HepG2 (cell line): ENCODE data around the gene MYO19. TPM values are rescaled to one million over a fixed set of nuclear protein-coding genes. Genes with fewer than 3 reads are reported as not detected.

ENCODE experiments used
- HNRNPK ChIP-seq: fragments of 200-400 bp; formaldehyde crosslinking; IDR thresholded peaks from 2 replicates; pipeline ENCODE4 v1.6.1; 2018; ENCODE audit warnings: low read length, low read depth, moderate library complexity, mild to moderate bottlenecking; ENCODE audit not compliant: poor library complexity, severe bottlenecking
- HNRNPL ChIP-seq: fragments of 200-400 bp; formaldehyde crosslinking; IDR thresholded peaks from 2 replicates; pipeline ENCODE4 v1.6.1; 2017; ENCODE audit warnings: mild to moderate bottlenecking, low read depth, low read length
- KLF6 ChIP-seq: IDR thresholded peaks from 2 replicates; pipeline ENCODE4 v1.8.0; 2016; ENCODE audit warnings: missing biosample characterization, missing genetic modification reagents
- MBD4 ChIP-seq: IDR thresholded peaks from 2 replicates; pipeline ENCODE4 v1.6.1; 2012; ENCODE audit warnings: low read length, inconsistent platforms, borderline replicate concordance
- RFXAP ChIP-seq: sonication (generic); formaldehyde crosslinking; IDR thresholded peaks from 2 replicates; pipeline ENCODE4 v1.4.0; 2020; ENCODE audit warnings: missing genetic modification reagents, borderline replicate concordance
- ZFP62 ChIP-seq: sonication (generic); formaldehyde crosslinking; IDR thresholded peaks from 2 replicates; pipeline ENCODE4 v1.4.0; 2020; ENCODE audit warnings: missing genetic modification reagents
- ZNF138 ChIP-seq: sonication (generic); formaldehyde crosslinking; IDR thresholded peaks from 2 replicates; pipeline ENCODE4 v1.5.0; 2020; ENCODE audit warnings: mild to moderate bottlenecking, low read depth, missing genetic modification reagents
- ZNF558 ChIP-seq: sonication (generic); formaldehyde crosslinking; IDR thresholded peaks from 2 replicates; pipeline ENCODE4 v1.9.0; 2022; ENCODE audit warnings: mild to moderate bottlenecking, missing genetic modification reagents, borderline replicate concordance
- ZNF75D ChIP-seq: sonication (generic); formaldehyde crosslinking; IDR thresholded peaks from 2 replicates; pipeline ENCODE4 v1.8.1; 2023; ENCODE audit warnings: missing genetic modification reagents, mild to moderate bottlenecking, borderline replicate concordance
- ZNF766 ChIP-seq: sonication (generic); formaldehyde crosslinking; IDR thresholded peaks from 2 replicates; pipeline ENCODE4 v1.5.0; 2020; ENCODE audit warnings: missing genetic modification reagents, borderline replicate concordance
- polyA plus RNA-seq, 8 experiments: library from polyadenylated mRNA; depleted of rRNA in 3 of 8; stranded (reverse) in 7 of 8; unstranded in 1 of 8; fragments of >200 nt; fragmentation: Illumina TruSeq in 4 of 8; extraction: Trizol in 4 of 8; gene quantifications; 2 replicates each; pipeline versions ENCODE4 v1.2.1 to v1.2.3, GENCODE V29; 2011 to 2016; ENCODE audit warnings: low read depth in 4 of 8, missing spikeins in 1 of 8, mixed read lengths in 1 of 8; ENCODE audit not compliant: insufficient read depth in 1 of 8
- total RNA-seq, 5 experiments: library from RNA; depleted of rRNA; stranded (reverse); fragments of >200 nt; fragmentation: Illumina TruSeq; extraction: Trizol; gene quantifications; 2 replicates each; pipeline ENCODE4 v1.2.3, GENCODE V29; 2016; ENCODE audit warnings: low read depth in 1 of 5
- TF ChIP-seq, protein P1 (sequence below), 2 experiments: fragments of 450-650 bp in 1 of 2; sonication (generic) in 1 of 2; formaldehyde crosslinking in 1 of 2; IDR thresholded peaks; 2 replicates each; pipeline versions ENCODE4 v1.6.1 to v1.8.0; 2016 to 2022; ENCODE audit warnings: antibody characterized with exemption in 1 of 2, mild to moderate bottlenecking in 1 of 2, missing genetic modification reagents in 1 of 2
- TF ChIP-seq, protein P2 (sequence below): sonication (generic); formaldehyde crosslinking; IDR thresholded peaks from 2 replicates; pipeline ENCODE4 v1.5.1; 2020; ENCODE audit warnings: mild to moderate bottlenecking, missing genetic modification reagents
- TF ChIP-seq, protein P3 (sequence below): IDR thresholded peaks from 2 replicates; pipeline ENCODE4 v1.6.1; 2016; ENCODE audit warnings: low read depth

Gene MYO19
- total and polyA plus RNA-seq, 2 of the 13 experiments (the other 11 are each of a cell fraction or from before 2014, with no cell fraction given), result 75.7 to 82.3 TPM

DNA sequence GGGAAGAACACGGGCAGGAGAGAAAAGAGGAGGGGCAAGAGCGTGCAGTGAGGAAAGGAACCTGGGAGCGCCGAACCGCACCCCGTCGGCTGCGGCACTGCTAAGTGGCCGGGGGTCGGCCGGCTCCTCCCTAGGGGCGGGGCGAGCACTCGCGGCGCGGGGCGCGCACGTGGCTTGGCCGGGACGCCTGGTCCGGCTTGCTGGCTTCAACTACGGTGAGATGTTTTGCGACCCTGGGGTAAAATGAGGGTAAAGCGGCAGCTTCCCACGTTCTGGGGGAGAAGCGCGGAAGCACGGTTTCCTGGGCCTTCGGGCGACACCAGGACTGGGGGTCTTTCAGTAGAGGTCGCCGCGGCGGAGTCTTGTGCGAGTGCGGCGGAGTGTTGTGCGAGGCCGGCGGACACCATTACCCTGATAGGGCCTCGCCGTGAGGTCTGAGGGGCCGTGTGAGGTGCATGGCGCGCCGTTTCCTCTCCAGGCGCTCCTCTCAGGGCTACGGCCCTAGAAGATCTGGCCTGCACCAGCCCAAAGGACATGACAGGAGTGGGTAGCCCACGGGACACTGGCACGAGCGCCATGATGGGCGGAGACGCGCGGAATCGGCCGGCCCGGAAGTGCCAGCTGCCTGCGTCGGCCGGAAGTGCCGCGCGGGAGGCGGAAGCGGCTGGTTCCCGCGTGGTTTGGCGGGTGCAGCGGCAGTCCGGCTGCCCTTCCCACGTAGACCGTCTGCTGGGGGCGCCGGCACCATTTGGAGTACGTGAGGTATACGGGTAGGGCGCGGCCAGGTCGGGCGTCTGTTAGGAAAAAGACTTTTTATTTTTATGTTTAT, at the start of gene MYO19, which contains the start of gene PIGW (continued):
- TF ChIP-seq, protein P1, sequence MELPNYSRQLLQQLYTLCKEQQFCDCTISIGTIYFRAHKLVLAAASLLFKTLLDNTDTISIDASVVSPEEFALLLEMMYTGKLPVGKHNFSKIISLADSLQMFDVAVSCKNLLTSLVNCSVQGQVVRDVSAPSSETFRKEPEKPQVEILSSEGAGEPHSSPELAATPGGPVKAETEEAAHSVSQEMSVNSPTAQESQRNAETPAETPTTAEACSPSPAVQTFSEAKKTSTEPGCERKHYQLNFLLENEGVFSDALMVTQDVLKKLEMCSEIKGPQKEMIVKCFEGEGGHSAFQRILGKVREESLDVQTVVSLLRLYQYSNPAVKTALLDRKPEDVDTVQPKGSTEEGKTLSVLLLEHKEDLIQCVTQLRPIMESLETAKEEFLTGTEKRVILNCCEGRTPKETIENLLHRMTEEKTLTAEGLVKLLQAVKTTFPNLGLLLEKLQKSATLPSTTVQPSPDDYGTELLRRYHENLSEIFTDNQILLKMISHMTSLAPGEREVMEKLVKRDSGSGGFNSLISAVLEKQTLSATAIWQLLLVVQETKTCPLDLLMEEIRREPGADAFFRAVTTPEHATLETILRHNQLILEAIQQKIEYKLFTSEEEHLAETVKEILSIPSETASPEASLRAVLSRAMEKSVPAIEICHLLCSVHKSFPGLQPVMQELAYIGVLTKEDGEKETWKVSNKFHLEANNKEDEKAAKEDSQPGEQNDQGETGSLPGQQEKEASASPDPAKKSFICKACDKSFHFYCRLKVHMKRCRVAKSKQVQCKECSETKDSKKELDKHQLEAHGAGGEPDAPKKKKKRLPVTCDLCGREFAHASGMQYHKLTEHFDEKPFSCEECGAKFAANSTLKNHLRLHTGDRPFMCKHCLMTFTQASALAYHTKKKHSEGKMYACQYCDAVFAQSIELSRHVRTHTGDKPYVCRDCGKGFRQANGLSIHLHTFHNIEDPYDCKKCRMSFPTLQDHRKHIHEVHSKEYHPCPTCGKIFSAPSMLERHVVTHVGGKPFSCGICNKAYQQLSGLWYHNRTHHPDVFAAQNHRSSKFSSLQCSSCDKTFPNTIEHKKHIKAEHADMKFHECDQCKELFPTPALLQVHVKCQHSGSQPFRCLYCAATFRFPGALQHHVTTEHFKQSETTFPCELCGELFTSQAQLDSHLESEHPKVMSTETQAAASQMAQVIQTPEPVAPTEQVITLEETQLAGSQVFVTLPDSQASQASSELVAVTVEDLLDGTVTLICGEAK (IDR thresholded peaks at IDR 0.05), result peak; percentile 61
- TF ChIP-seq, protein P1 (CRISPR knock-in tag; IDR thresholded peaks at IDR 0.05), result peak; percentile 67; the same call in 1 of the 2 replicates
- no peak for TF ChIP-seq ZFP62 (CRISPR knock-in tag)
- TF ChIP-seq, protein P2, sequence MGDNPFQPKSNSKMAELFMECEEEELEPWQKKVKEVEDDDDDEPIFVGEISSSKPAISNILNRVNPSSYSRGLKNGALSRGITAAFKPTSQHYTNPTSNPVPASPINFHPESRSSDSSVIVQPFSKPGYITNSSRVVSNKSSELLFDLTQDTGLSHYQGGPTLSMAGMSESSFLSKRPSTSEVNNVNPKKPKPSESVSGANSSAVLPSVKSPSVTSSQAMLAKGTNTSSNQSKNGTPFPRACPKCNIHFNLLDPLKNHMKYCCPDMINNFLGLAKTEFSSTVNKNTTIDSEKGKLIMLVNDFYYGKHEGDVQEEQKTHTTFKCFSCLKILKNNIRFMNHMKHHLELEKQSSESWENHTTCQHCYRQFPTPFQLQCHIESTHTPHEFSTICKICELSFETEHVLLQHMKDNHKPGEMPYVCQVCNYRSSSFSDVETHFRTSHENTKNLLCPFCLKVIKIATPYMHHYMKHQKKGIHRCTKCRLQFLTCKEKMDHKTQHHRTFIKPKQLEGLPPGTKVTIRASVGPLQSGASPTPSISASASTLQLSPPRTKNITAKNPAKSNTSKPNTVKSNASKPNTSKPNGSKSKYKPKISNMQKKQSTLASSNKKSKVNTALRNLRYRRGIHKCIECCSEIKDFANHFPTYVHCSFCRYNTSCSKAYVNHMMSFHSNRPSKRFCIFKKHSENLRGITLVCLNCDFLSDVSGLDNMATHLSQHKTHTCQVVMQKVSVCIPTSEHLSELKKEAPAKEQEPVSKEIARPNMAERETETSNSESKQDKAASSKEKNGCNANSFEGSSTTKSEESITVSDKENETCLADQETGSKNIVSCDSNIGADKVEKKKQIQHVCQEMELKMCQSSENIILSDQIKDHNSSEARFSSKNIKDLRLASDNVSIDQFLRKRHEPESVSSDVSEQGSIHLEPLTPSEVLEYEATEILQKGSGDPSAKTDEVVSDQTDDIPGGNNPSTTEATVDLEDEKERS (CRISPR knock-in tag), result no peak
- peak; percentile 68; the same call in 1 of the 2 replicates for TF ChIP-seq HNRNPL
- TF ChIP-seq ZNF558, result no peak; the same call in 1 of the 2 replicates
- peak; percentile 89; the same call in 1 of the 2 replicates for TF ChIP-seq ZNF138
- 0 out of 2 replicates have a peak, but pooled peaks have one; percentile 28 for TF ChIP-seq RFXAP (CRISPR knock-in tag)
- TF ChIP-seq ZNF766, result 0 out of 2 replicates have a peak, but pooled peaks have one; percentile 49
- TF ChIP-seq ZNF75D (CRISPR knock-in tag), result no peak
- TF ChIP-seq MBD4, result no peak
- peak; percentile 26; the same call in 1 of the 2 replicates for TF ChIP-seq KLF6
- TF ChIP-seq, protein P3, sequence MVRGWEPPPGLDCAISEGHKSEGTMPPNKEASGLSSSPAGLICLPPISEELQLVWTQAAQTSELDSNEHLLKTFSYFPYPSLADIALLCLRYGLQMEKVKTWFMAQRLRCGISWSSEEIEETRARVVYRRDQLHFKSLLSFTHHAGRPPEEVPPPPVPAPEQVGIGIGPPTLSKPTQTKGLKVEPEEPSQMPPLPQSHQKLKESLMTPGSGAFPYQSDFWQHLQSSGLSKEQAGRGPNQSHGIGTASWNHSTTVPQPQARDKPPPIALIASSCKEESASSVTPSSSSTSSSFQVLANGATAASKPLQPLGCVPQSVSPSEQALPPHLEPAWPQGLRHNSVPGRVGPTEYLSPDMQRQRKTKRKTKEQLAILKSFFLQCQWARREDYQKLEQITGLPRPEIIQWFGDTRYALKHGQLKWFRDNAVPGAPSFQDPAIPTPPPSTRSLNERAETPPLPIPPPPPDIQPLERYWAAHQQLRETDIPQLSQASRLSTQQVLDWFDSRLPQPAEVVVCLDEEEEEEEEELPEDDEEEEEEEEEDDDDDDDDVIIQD (CRISPR knock-in tag), result no peak
- TF ChIP-seq HNRNPK, result peak; percentile 52
